Calu3 (cell line): ENCODE data around the gene CPT1B. TPM values are rescaled to one million over a fixed set of nuclear protein-coding genes. Genes with fewer than 3 reads are reported as not detected.

Experiments used
- BruUV-seq: library from RNA; stranded (reverse); fragments of 400-500 nt; replicated peaks from 2 replicates; lab custom pipeline; 2021; lab: Mats Ljungman, UMichigan
- CTCF ChIA-PET: fragments of 300-600 bp; sonication (Branson Sonifier 250); formaldehyde crosslinking; loops from one replicate; lab custom pipeline; 2022; ENCODE audit warnings: antibody characterized with exemption; lab: Charles Lee
- DNase-seq: peaks from one replicate; pipeline ENCODE4 v3.0.0; 2022
- H3K27ac Mint-ChIP-seq: one replicate; pipeline ENCODE4 v1.8.0; 2022; ENCODE audit warnings: mixed read lengths; ENCODE audit not compliant: unreplicated experiment
- H3K27me3 Mint-ChIP-seq: one replicate; pipeline ENCODE4 v1.8.0; 2022; ENCODE audit warnings: mixed read lengths; ENCODE audit not compliant: unreplicated experiment
- H3K36me3 Mint-ChIP-seq: one replicate; pipeline ENCODE4 v1.8.0; 2022; ENCODE audit warnings: mild to moderate bottlenecking, moderate library complexity, mixed read lengths; ENCODE audit not compliant: insufficient read depth, unreplicated experiment
- H3K4me1 Mint-ChIP-seq: one replicate; pipeline ENCODE4 v1.8.0; 2022; ENCODE audit warnings: mild to moderate bottlenecking, low read depth, mixed read lengths; ENCODE audit not compliant: unreplicated experiment
- H3K4me3 Mint-ChIP-seq: one replicate; pipeline ENCODE4 v1.8.0; 2022; ENCODE audit warnings: mild to moderate bottlenecking, low read depth, moderate library complexity, mixed read lengths; ENCODE audit not compliant: unreplicated experiment
- H3K9me3 Mint-ChIP-seq: one replicate; pipeline ENCODE4 v1.8.0; 2022; ENCODE audit warnings: low read depth, mixed read lengths; ENCODE audit not compliant: unreplicated experiment
- CTCF ChIP-seq: fragments of 200-600 bp; IDR thresholded peaks from one replicate; pipeline ENCODE4 v1.8.0; 2022; ENCODE audit warnings: antibody characterized with exemption; ENCODE audit not compliant: unreplicated experiment
- intact Hi-C: fragments of 100-400 bp; cut with micrococcal nuclease; formaldehyde crosslinking; loops from one replicate; pipeline ENCODE4 v1.10.0; 2022; ENCODE audit not compliant: unreplicated experiment
- total RNA-seq: library from RNA; stranded (reverse); gene quantifications from 2 replicates; pipeline ENCODE4 v1.2.3, GENCODE V29; 2022

The CPT1B gene
- total RNA-seq, 1 experiment from 2014 or later: 72.6 TPM

- no peak for TF ChIP-seq CTCF
Measured at GRCh38 chr22:50597097-50597496, 18.9 kb upstream of the CPT1B start.

GRCh38 chr22:50595189-50595588 lies 17.0 kb upstream of the CPT1B start:
- H3K4me3 Mint-ChIP-seq: no peak overlapping the region
- CTCF ChIA-PET: no interaction called here
- DNase-seq: no peak
- peaks cover 11% of the 10 kb centered on the region for H3K27me3 Mint-ChIP-seq
- BruUV-seq: no TSS peak
- peaks cover 4% of the 10 kb centered on the region for H3K36me3 Mint-ChIP-seq
- intact Hi-C loops: no loop called here
- H3K27ac Mint-ChIP-seq: no peak overlapping the region
- TF ChIP-seq CTCF: no peak
- no peaks in the 10 kb centered on the region for H3K9me3 Mint-ChIP-seq
- no peaks in the 10 kb centered on the region for H3K4me1 Mint-ChIP-seq

More at GRCh38 chr22:50597097-50597496, 18.9 kb upstream of the CPT1B start:
- BruUV-seq: no TSS peak
- Mint-ChIP-seq H3K27ac (no peak overlapping the region), H3K36me3 (peaks cover 11% of the 10 kb centered on the region), H3K4me3 (no peak overlapping the region), H3K27me3 (peaks cover 24% of the 10 kb centered on the region), H3K4me1 (no peaks in the 10 kb centered on the region), H3K9me3 (no peaks in the 10 kb centered on the region)
- no peak for DNase-seq
- CTCF ChIA-PET: interaction anchor here (0.5 kb wide), 1 partner anchor 106 kb away, joined by 3 read pairs; no protein-coding TSS in a partner anchor
- intact Hi-C loops: no loop called here

GRCh38 chr22:50587407-50587806 lies 9.2 kb upstream of the CPT1B start:
- Mint-ChIP-seq H3K36me3 (peaks cover 35% of the 10 kb centered on the region), H3K4me3 (no peak overlapping the region), H3K27me3 (no peaks in the 10 kb centered on the region), H3K9me3 (no peaks in the 10 kb centered on the region), H3K4me1 (no peaks in the 10 kb centered on the region), H3K27ac (no peak overlapping the region)
- BruUV-seq: no TSS peak
- no peak for TF ChIP-seq CTCF
- CTCF ChIA-PET: no interaction called here
- intact Hi-C loops: no loop called here
- DNase-seq: no peak

- Mint-ChIP-seq H3K27ac (no peak overlapping the region), H3K4me1 (no peaks in the 10 kb centered on the region), H3K9me3 (no peaks in the 10 kb centered on the region), H3K36me3 (peaks cover 44% of the 10 kb centered on the region), H3K27me3 (no peaks in the 10 kb centered on the region), H3K4me3 (no peak overlapping the region)
- CTCF ChIA-PET: no interaction called here
- intact Hi-C loops: no loop called here
- TF ChIP-seq CTCF: no peak
- no peak for DNase-seq
- BruUV-seq: no TSS peak
Measured at GRCh38 chr22:50586416-50586815, 8.2 kb upstream of the CPT1B start.
